ENCODE results near the gene PPM1M. TPM values are rescaled to one million over a fixed set of nuclear protein-coding genes. Genes with fewer than 3 reads are reported as not detected.

The PPM1M gene
- total and polyA plus RNA-seq, 10 of the 15 experiments (the other 5 are each of a cell fraction or from before 2014, with no cell fraction given) = 7.3 to 24.8 (median 15.8) TPM

GRCh38 chr3:52253314-52254304 lies 8.1 kb downstream of the PPM1M start (continued):
- TF ChIP-seq ATF2 (IDR thresholded peaks at IDR 0.05; ENCODE audit: low read length) (peak; percentile 79; the same call in 1 of the 2 replicates), CBX5 (IDR thresholded peaks at IDR 0.05; ENCODE audit: low read depth) (peak; percentile 71; the same call in 1 of the 2 replicates), CBX3 (IDR thresholded peaks at IDR 0.05; ENCODE audit: borderline replicate concordance, low read depth) (no peak), PAX5 (IDR thresholded peaks at IDR 0.05; ENCODE audit: borderline replicate concordance, low read depth, low read length) (peak; percentile 52; the same call in 1 of the 2 replicates), HDAC2 (IDR thresholded peaks at IDR 0.05) (no peak), MAX (IDR thresholded peaks at IDR 0.05; ENCODE audit: low read depth, low read length) (0 out of 2 replicates have a peak, but pooled peaks have one; percentile 41), E2F8 (IDR thresholded peaks at IDR 0.05; ENCODE audit: low read depth, partially characterized antibody) (no peak), CEBPB (IDR thresholded peaks at IDR 0.05; ENCODE audit: borderline replicate concordance in 1 of 2, low read depth in 2 of 2, low read length in 2 of 2) (no peak), TCF7 (IDR thresholded peaks at IDR 0.05; ENCODE audit: borderline replicate concordance) (no peak), KAT2A (conservative IDR thresholded peaks at IDR 0.05; ENCODE audit: control insufficient read depth, low read depth, low read length) (no peak), ZBTB33 (IDR thresholded peaks at IDR 0.05) (no peak), SUPT20H (IDR thresholded peaks at IDR 0.05; ENCODE audit: borderline replicate concordance, control insufficient read depth, low read depth, low read length) (no peak), ELK1 (IDR thresholded peaks at IDR 0.05; ENCODE audit: low read depth, low read length) (no peak), ATF3 (IDR thresholded peaks at IDR 0.05; ENCODE audit: borderline replicate concordance, extremely low read depth, low read depth, low read length) (no peak), SMARCA5 (IDR thresholded peaks at IDR 0.05) (no peak), HDAC6 (IDR thresholded peaks at IDR 0.05; ENCODE audit: unreplicated experiment) (no peak), BACH1 (IDR thresholded peaks at IDR 0.05; ENCODE audit: borderline replicate concordance) (peak; percentile 34; the same call in 1 of the 2 replicates), JUNB (IDR thresholded peaks at IDR 0.05) (peak; percentile 24; the same call in 1 of the 2 replicates), MYB (IDR thresholded peaks at IDR 0.05; ENCODE audit: borderline replicate concordance, low read depth, low read length) (no peak), NFYA (IDR thresholded peaks at IDR 0.05; ENCODE audit: borderline replicate concordance, low read depth, low read length) (no peak), NR2C1 (IDR thresholded peaks at IDR 0.05) (no peak)
